ENCODE results near the gene TTLL6. TPM values are rescaled to one million over a fixed set of nuclear protein-coding genes. Genes with fewer than 3 reads are reported as not detected.
"Not testable (repeated sequence)": the region's sequence is repeated elsewhere in the genome, so short reads cannot be mapped to it uniquely, and the experiment has no call there.

TTLL6 gene
- total and polyA plus RNA-seq, 11 donors = 0.07 to 0.55 (median 0.15) TPM; not detected in 8

GRCh38 chr17:48717367-48718226 is 99.4 kb downstream of the TTLL6 start:
- Histone ChIP-seq H3K4me1 (peaks cover 0 to 16% (median 2%) of the 10 kb centered on the region in 12 donors), H3K4me3 (no peak overlapping the region), H3K27ac (no peak overlapping the region), H3K9me3 (no peaks in the 10 kb centered on the region), H3K36me3 (no peaks in the 10 kb centered on the region), H3K27me3 (peaks cover 69 to 100% (median 95%) of the 10 kb centered on the region in 9 donors)
- TF ChIP-seq CTCF (IDR thresholded peaks at IDR 0.05) (no peak), POLR2A (IDR thresholded peaks at IDR 0.05) (no peak)
- intact Hi-C loops (cut with DNase I) = no loop called here
- WGBS, 4 donors = 9 to 17% (median 13%) methylated on average over 10 of the region's 10 CpGs
- ATAC-seq (no peak), DNase-seq (no peak)

GRCh38 chr17:48716549-48716948 is 100.5 kb downstream of the TTLL6 start:
- 71 to 79% (median 74%) methylated on average over 3 of the region's 3 CpGs for WGBS, 4 donors
- H3K9me3 ChIP-seq; intact Hi-C loops (cut with DNase I); DNase-seq; H3K27ac ChIP-seq; H3K4me3 ChIP-seq; H3K36me3 ChIP-seq; ATAC-seq: not testable (repeated sequence)
- Histone ChIP-seq H3K4me1 (peaks cover 0 to 16% (median 2%) of the 10 kb centered on the region in 12 donors), H3K27me3 (peaks cover 66 to 100% (median 95%) of the 10 kb centered on the region in 9 donors)

- DNase-seq (no peak), ATAC-seq (no peak)
- peaks cover 0 to 16% (median 2%) of the 10 kb centered on the region in 12 donors for H3K4me1 ChIP-seq
- WGBS, 4 donors = 37 to 44% (median 40%) methylated on average over 5 of the region's 5 CpGs
- intact Hi-C loops (cut with DNase I) = no loop called here
- H3K36me3 ChIP-seq = no peaks in the 10 kb centered on the region
- H3K9me3 ChIP-seq = no peaks in the 10 kb centered on the region
- peaks cover 67 to 100% (median 92%) of the 10 kb centered on the region in 9 donors for H3K27me3 ChIP-seq
- no peak overlapping the region for H3K27ac ChIP-seq
- H3K4me3 ChIP-seq = no peak overlapping the region
- no peak for TF ChIP-seq POLR2A (IDR thresholded peaks at IDR 0.05)
- TF ChIP-seq CTCF (IDR thresholded peaks at IDR 0.05) = no peak
These were observed 101.3 kb downstream of the TTLL6 start for GRCh38 chr17:48715496-48716399.

MicroRNA genes within 50 kb of the gene (microRNA counts, 767-probe panel; counts per million panel counts)
- microRNA hsa-miR-3185 = 71.6 to 309 counts per million in 2 donors

Small RNAs within 50 kb of the gene (microRNA-seq; reads per million reads assigned to microRNA genes)
- gene MIR3185 = 0 reads per million in 4 donors

Other genes with a start within 250 kb of the TTLL6 start
- 1 to 10 TPM in 2 of 9 donors, under 1 TPM in 6, not detected in 1; 0.27 to 2.8 (median 0.66) TPM for gene HOXB4, start 238.9 kb downstream of the TTLL6 start, total RNA-seq
- under 1 TPM; 0.29 to 0.30 TPM for gene HOXB4, start 238.9 kb downstream of the TTLL6 start, polyA plus RNA-seq
- 1 to 10 TPM in 7 of 9 donors, under 1 TPM in 2; 0.11 to 5.5 (median 2.0) TPM for gene HOXB3, start 227.0 kb downstream of the TTLL6 start, total RNA-seq
- gene HOXB3, start 227.0 kb downstream of the TTLL6 start, polyA plus RNA-seq = 1 to 10 TPM in 1 of 2 donors, under 1 TPM in 1; 0.61 to 2.0 TPM
- 1 to 10 TPM in 1 of 9 donors, under 1 TPM in 2, not detected in 6; 0.17 to 1.0 (median 0.35) TPM for gene HOXB5, start 223.4 kb downstream of the TTLL6 start, total RNA-seq
- gene HOXB5, start 223.4 kb downstream of the TTLL6 start, polyA plus RNA-seq = under 1 TPM; 0.04 to 0.08 TPM
- gene HOXB6, start 212.2 kb downstream of the TTLL6 start, total RNA-seq = 1 to 10 TPM in 2 of 9 donors, under 1 TPM in 6, not detected in 1; 0.30 to 2.0 (median 0.62) TPM
- under 1 TPM; 0.38 to 0.57 TPM for gene HOXB6, start 212.2 kb downstream of the TTLL6 start, polyA plus RNA-seq
- under 1 TPM in 4 of 9 donors, not detected in 5; 0.25 to 0.88 (median 0.55) TPM for gene HOXB7, start 206.2 kb downstream of the TTLL6 start, total RNA-seq
- under 1 TPM; 0.12 to 0.46 TPM for gene HOXB7, start 206.2 kb downstream of the TTLL6 start, polyA plus RNA-seq
- not detected for gene HOXB8, start 201.9 kb downstream of the TTLL6 start, total RNA-seq
- gene HOXB8, start 201.9 kb downstream of the TTLL6 start, polyA plus RNA-seq = not detected
- gene HOXB9, start 190.9 kb downstream of the TTLL6 start, total RNA-seq = not detected
- gene HOXB9, start 190.9 kb downstream of the TTLL6 start, polyA plus RNA-seq = not detected
- gene PRAC1, start 94.7 kb downstream of the TTLL6 start, total RNA-seq = not detected
- gene PRAC1, start 94.7 kb downstream of the TTLL6 start, polyA plus RNA-seq = not detected
- gene PRAC2, start 94.0 kb downstream of the TTLL6 start, total RNA-seq = not detected
- gene PRAC2, start 94.0 kb downstream of the TTLL6 start, polyA plus RNA-seq = not detected
- gene HOXB13, start 88.5 kb downstream of the TTLL6 start, total RNA-seq = not detected
- not detected for gene HOXB13, start 88.5 kb downstream of the TTLL6 start, polyA plus RNA-seq
- gene CALCOCO2, start 13.8 kb upstream of the TTLL6 start, total RNA-seq = 100 to 1,000 TPM; 174 to 322 (median 272) TPM
- gene CALCOCO2, start 13.8 kb upstream of the TTLL6 start, polyA plus RNA-seq = 100 to 1,000 TPM; 102 to 122 TPM
- 1,000 to 10,000 TPM in 1 of 9 donors, 100 to 1,000 TPM in 8; 225 to 1,147 (median 370) TPM for gene ATP5MC1, start 75.6 kb upstream of the TTLL6 start, total RNA-seq
- 1,000 to 10,000 TPM in 1 of 2 donors, 100 to 1,000 TPM in 1; 638 to 1,709 TPM for gene ATP5MC1, start 75.6 kb upstream of the TTLL6 start, polyA plus RNA-seq
- 10 to 100 TPM; 31.1 to 59.0 (median 41.0) TPM for gene UBE2Z, start 91.2 kb upstream of the TTLL6 start, total RNA-seq
- gene UBE2Z, start 91.2 kb upstream of the TTLL6 start, polyA plus RNA-seq = 10 to 100 TPM; 19.3 to 56.8 TPM
- gene SNF8, start 127.6 kb upstream of the TTLL6 start, total RNA-seq = 100 to 1,000 TPM in 4 of 9 donors, 10 to 100 TPM in 5; 66.9 to 122 (median 96.1) TPM
- gene SNF8, start 127.6 kb upstream of the TTLL6 start, polyA plus RNA-seq = 100 to 1,000 TPM; 143 to 144 TPM
- gene GIP, start 151.4 kb upstream of the TTLL6 start, total RNA-seq = not detected
- not detected for gene GIP, start 151.4 kb upstream of the TTLL6 start, polyA plus RNA-seq
- not detected for gene IGF2BP1, start 180.2 kb upstream of the TTLL6 start, total RNA-seq
- under 1 TPM in 1 of 2 donors, not detected in 1; 0.01 TPM for gene IGF2BP1, start 180.2 kb upstream of the TTLL6 start, polyA plus RNA-seq